ENCODE results near the gene ARRB2. TPM values are rescaled to one million over a fixed set of nuclear protein-coding genes. Genes with fewer than 3 reads are reported as not detected.

The ARRB2 gene
- total RNA-seq, 1 donor from 2014 or later, result 34.9 TPM

GRCh38 chr17:4768298-4768697 lies 57.9 kb downstream of the ARRB2 start:
- H3K4me3 Mint-ChIP-seq, result no peak overlapping the region
- H3K27me3 Mint-ChIP-seq (ENCODE audit: low read depth), result peaks cover 31% of the 10 kb centered on the region
- no peak overlapping the region for H3K27ac Mint-ChIP-seq
- no peak for DNase-seq (ENCODE audit: low spot score in 2 of 2, unreplicated experiment in 2 of 2)
- H3K9me3 Mint-ChIP-seq, result no peaks in the 10 kb centered on the region
- H3K4me1 Mint-ChIP-seq, result no peaks in the 10 kb centered on the region
- H3K36me3 Mint-ChIP-seq, result no peaks in the 10 kb centered on the region
- no peak for TF ChIP-seq CTCF (IDR thresholded peaks at IDR 0.05; ENCODE audit: unreplicated experiment)

- no peak for TF ChIP-seq CTCF (IDR thresholded peaks at IDR 0.05; ENCODE audit: unreplicated experiment)
- DNase-seq (ENCODE audit: low spot score in 2 of 2, unreplicated experiment in 2 of 2), result no peak
- no peaks in the 10 kb centered on the region for H3K9me3 Mint-ChIP-seq
- no peaks in the 10 kb centered on the region for H3K36me3 Mint-ChIP-seq
- H3K4me3 Mint-ChIP-seq, result no peak overlapping the region
- H3K27me3 Mint-ChIP-seq (ENCODE audit: low read depth), result peaks cover 36% of the 10 kb centered on the region
- no peak overlapping the region for H3K27ac Mint-ChIP-seq
- no peaks in the 10 kb centered on the region for H3K4me1 Mint-ChIP-seq
Measured at GRCh38 chr17:4769628-4770027, 59.2 kb downstream of the ARRB2 start.

Other genes with a start within 250 kb of the ARRB2 start
- gene SPNS2, start 211.8 kb upstream of the ARRB2 start, total RNA-seq, result 12.2 to 13.7 TPM (median 13.2 TPM) in 3 replicates
- 69.5 to 74.6 TPM (median 73.5 TPM) in 3 replicates for gene MYBBP1A, start 155.2 kb upstream of the ARRB2 start, total RNA-seq
- gene GGT6, start 150.1 kb upstream of the ARRB2 start, total RNA-seq, result 0.09 to 0.27 TPM (median 0.22 TPM) in 3 replicates
- 64.8 to 68.2 TPM (median 65.7 TPM) in 3 replicates for gene SMTNL2, start 126.1 kb upstream of the ARRB2 start, total RNA-seq
- 0.18 to 0.45 TPM (median 0.36 TPM) in 3 replicates for gene ALOX15, start 69.0 kb upstream of the ARRB2 start, total RNA-seq
- 95.2 to 101 TPM (median 99.5 TPM) in 3 replicates for gene PELP1, start 6.5 kb upstream of the ARRB2 start, total RNA-seq
- 11.8 to 15.8 TPM (median 15.5 TPM) in 3 replicates for gene MED11, start 20.8 kb downstream of the ARRB2 start, total RNA-seq
- 0.78 to 0.93 TPM (median 0.81 TPM) in 3 replicates for gene ZMYND15, start 29.2 kb downstream of the ARRB2 start, total RNA-seq
- 7.6 to 8.8 TPM (median 8.1 TPM) in 3 replicates for gene CXCL16, start 29.3 kb downstream of the ARRB2 start, total RNA-seq
- gene TM4SF5, start 61.3 kb downstream of the ARRB2 start, total RNA-seq, result not detected in 3 replicates
- gene VMO1, start 75.7 kb downstream of the ARRB2 start, total RNA-seq, result 2.3 to 2.6 TPM (median 2.5 TPM) in 3 replicates
- gene GLTPD2, start 78.3 kb downstream of the ARRB2 start, total RNA-seq, result 0.22 TPM in 1 of 3 replicates, not detected in the others
- gene PSMB6, start 85.5 kb downstream of the ARRB2 start, total RNA-seq, result 98.2 to 102 TPM (median 102 TPM) in 3 replicates
- gene PLD2, start 96.5 kb downstream of the ARRB2 start, total RNA-seq, result 77.3 to 83.6 TPM (median 82.5 TPM) in 3 replicates
- gene MINK1, start 122.7 kb downstream of the ARRB2 start, total RNA-seq, result 113 to 117 TPM (median 114 TPM) in 3 replicates
- gene C17orf107, start 188.9 kb downstream of the ARRB2 start, total RNA-seq, result 8.6 to 9.3 TPM (median 9.2 TPM) in 3 replicates
- gene CHRNE, start 192.5 kb downstream of the ARRB2 start, total RNA-seq, result 1.5 to 1.9 TPM (median 1.7 TPM) in 3 replicates
- gene GP1BA, start 221.6 kb downstream of the ARRB2 start, total RNA-seq, result not detected in 3 replicates
- 52.5 to 54.2 TPM (median 53.9 TPM) in 3 replicates for gene SLC25A11, start 229.4 kb downstream of the ARRB2 start, total RNA-seq
- 72.3 to 74.6 TPM (median 73.1 TPM) in 3 replicates for gene RNF167, start 229.6 kb downstream of the ARRB2 start, total RNA-seq
- gene PFN1, start 237.9 kb downstream of the ARRB2 start, total RNA-seq, result 357 to 377 TPM (median 370 TPM) in 3 replicates
- gene ENO3, start 240.5 kb downstream of the ARRB2 start, total RNA-seq, result 21.2 to 25.3 TPM (median 22.4 TPM) in 3 replicates

Data from mesothelial cell of epicardium (in vitro differentiated cells).